ENCODE measurements around the gene ZBTB7A.

DNA sequence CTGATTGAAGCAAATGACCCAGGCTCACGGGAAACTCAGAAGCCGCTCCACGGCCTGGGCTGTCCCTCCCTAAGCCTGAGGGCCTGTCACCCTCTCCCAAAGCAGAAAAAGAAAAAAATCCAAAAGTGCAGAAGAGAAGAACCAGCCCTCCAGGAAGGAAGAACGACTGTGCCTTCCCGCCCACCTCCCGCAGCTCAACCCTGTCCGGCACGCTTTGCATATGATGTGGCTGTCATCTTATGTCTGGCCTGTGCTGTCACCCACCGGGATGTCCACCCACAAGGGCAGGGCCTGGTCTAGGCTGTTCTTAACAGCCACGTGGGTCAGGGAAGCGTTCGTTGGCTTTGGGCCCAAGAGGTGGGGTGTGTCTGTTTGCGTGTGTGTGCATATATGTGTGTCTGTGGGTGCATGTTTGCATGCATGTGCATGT lies 13.7 kb downstream of the ZBTB7A start:
- TF ChIP-seq CTCF (IDR thresholded peaks at IDR 0.05) (no peak), POLR2AphosphoS5 (IDR thresholded peaks at IDR 0.05) (no peak), POLR2A (IDR thresholded peaks at IDR 0.05) (no peak)
